ENCODE results near the gene DIMT1.

DNA sequence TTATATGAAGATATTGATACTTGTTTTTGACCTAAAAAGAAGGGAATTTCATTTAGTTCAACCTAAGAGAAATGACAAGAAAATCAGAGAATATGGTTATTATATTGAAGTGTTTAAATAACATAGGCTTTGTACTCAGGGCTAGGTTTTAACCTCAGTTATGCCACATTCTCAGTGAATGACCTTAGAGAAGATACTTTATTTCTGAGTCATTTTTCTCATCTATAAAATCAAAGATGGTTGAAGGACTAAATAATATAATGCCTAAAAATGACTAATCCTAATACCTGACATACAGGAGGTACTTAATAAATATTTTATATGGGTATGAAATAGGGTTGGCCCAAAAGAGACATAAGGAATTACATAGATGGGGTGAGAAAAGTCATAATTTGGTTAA, 32.3 kb downstream of the DIMT1 start:
- TF ChIP-seq CBX3 (IDR thresholded peaks at IDR 0.05; ENCODE audit: low read depth) (no peak), CTCF (IDR thresholded peaks at IDR 0.05 in 2 of 3, conservative IDR thresholded peaks at IDR 0.05 in 1 of 3; ENCODE audit: borderline replicate concordance in 1 of 3, insufficient read depth in 1 of 3, low read depth in 2 of 3, low read length in 2 of 3) (no peak), YY1 (IDR thresholded peaks at IDR 0.05; ENCODE audit: extremely low read depth, insufficient replicate concordance, low read depth, low read length) (no peak), EZH2 (IDR thresholded peaks at IDR 0.05) (no peak), EGR1 (IDR thresholded peaks at IDR 0.05; ENCODE audit: low read depth) (no peak), RAD21 (IDR thresholded peaks at IDR 0.05; ENCODE audit: low read depth) (no peak), TCF7L2 (IDR thresholded peaks at IDR 0.05; ENCODE audit: borderline replicate concordance, extremely low read depth, insufficient read depth, insufficient read length) (no peak)
